Testis (tissue), 2 donors: Measurements from ENCODE around the gene METTL23.
A peak's percentile ranks its signal among the peaks of the same experiment; 100 is the strongest.

Source experiments
- CTCF ChIP-seq, 3 experiments: fragments of 450-650 bp in 2 of 3; fragments of 200-600 bp in 1 of 3; sonication (generic) in 1 of 3; IDR thresholded peaks; one replicate each; pipeline ENCODE4 v1.5.1; 2016 to 2019; ENCODE audit warnings: antibody characterized with exemption in 3 of 3, mild to moderate bottlenecking in 2 of 3, moderate library complexity in 1 of 3
- POLR2A ChIP-seq: fragments of 450-650 bp; IDR thresholded peaks from one replicate; pipeline ENCODE4 v1.6.1; 2017; ENCODE audit warnings: antibody characterized with exemption, mild to moderate bottlenecking, moderate library complexity

GRCh38 chr17:76737676-76738467 lies 11.2 kb downstream of the METTL23 start, which contains the start of gene MFSD11:
- TF ChIP-seq POLR2A (peak; percentile 41), CTCF (IDR thresholded peaks at IDR 0.05) (no peak)
